ENCODE measurements around the gene SLC1A5. TPM values are rescaled to one million over a fixed set of nuclear protein-coding genes. Genes with fewer than 3 reads are reported as not detected.

SLC1A5 gene
- 22.5 TPM for total RNA-seq
- polyA plus RNA-seq = 32.2 TPM
- long read RNA-seq, donor 1, partial matches to known transcripts = 0 of 1 reads
- long read RNA-seq, donor 1, other reads (novel, unspliced or antisense) = 0 of 1 reads
- long read RNA-seq, donor 2, transcript SLC1A5-203 (8 exons, 2,882 nt) = major isoform, 25 of 39 reads
- long read RNA-seq, donor 2, partial matches to known transcripts = 14 of 39 reads
- long read RNA-seq, donor 2, other reads (novel, unspliced or antisense) = 0 of 39 reads
- long read RNA-seq, donor 3, transcript SLC1A5-203 (8 exons, 2,882 nt) = major isoform, 17 of 17 reads
- long read RNA-seq, donor 3, partial matches to known transcripts = 0 of 17 reads
- long read RNA-seq, donor 3, other reads (novel, unspliced or antisense) = 0 of 17 reads
- long read RNA-seq, donor 4, transcript SLC1A5-203 (8 exons, 2,882 nt) = major isoform, 5 of 5 reads
- long read RNA-seq, donor 4, partial matches to known transcripts = 0 of 5 reads
- long read RNA-seq, donor 4, other reads (novel, unspliced or antisense) = 0 of 5 reads
- long read RNA-seq, donor 5, transcript SLC1A5-203 (8 exons, 2,882 nt) = major isoform, 18 of 18 reads
- long read RNA-seq, donor 5, partial matches to known transcripts = 0 of 18 reads
- long read RNA-seq, donor 5, other reads (novel, unspliced or antisense) = 0 of 18 reads
- long read RNA-seq, donor 6, transcript SLC1A5-203 (8 exons, 2,882 nt) = major isoform, 14 of 26 reads
- long read RNA-seq, donor 6, partial matches to known transcripts = 11 of 26 reads
- long read RNA-seq, donor 6, other reads (novel, unspliced or antisense) = 0 of 26 reads
- long read RNA-seq, donor 7, transcript SLC1A5-203 (8 exons, 2,882 nt) = major isoform, 5 of 5 reads
- long read RNA-seq, donor 7, partial matches to known transcripts = 0 of 5 reads
- long read RNA-seq, donor 7, other reads (novel, unspliced or antisense) = 0 of 5 reads
- long read RNA-seq, donor 8, transcript SLC1A5-203 (8 exons, 2,882 nt) = major isoform, 5 of 5 reads
- long read RNA-seq, donor 8, partial matches to known transcripts = 0 of 5 reads
- long read RNA-seq, donor 8, other reads (novel, unspliced or antisense) = 0 of 5 reads
- long read RNA-seq, donor 9, partial matches to known transcripts = 18 of 22 reads
- long read RNA-seq, donor 9, other reads (novel, unspliced or antisense) = 0 of 22 reads
- long read RNA-seq, donor 10, partial matches to known transcripts = 0 of 4 reads
- long read RNA-seq, donor 10, other reads (novel, unspliced or antisense) = 0 of 4 reads

DNA sequence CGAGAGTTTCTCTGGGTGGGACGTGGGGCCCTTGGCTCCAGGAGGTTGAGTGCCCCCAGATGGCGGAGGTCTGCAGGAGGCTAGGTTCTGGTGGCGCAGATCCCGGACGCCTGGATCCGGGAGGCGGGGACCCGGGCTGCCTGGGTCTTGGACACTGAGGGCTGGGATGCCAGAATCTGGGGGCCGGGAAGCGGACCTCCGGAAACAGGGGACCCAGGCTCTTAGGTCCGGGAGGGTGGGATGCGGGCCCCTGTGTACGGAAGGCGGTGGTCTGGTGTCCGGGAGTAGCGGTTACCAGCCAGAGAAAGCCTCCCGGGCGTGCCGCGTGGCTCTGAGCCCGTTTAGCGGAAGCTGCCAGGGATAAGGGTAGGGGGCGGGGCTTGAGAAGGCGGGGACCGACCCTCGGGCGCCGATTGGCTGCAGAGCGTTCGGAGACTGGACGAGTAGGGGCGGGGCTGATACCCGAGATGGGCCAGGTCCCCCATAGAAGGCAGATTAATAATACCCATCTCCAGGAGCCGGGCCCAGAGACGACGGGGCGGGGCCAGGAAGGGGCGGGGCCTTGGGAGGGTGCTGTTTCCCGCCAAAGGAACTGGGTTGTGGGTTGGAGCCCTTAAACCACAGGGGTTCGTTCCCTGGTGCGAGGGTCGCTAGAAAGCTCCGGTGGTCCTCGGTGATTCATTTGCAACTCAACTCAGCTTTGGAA, at the start of gene SLC1A5:
Gene SLC1A5, minus strand, starts transcription at position 333 of the 706 bp plus-strand sequence. CDS start 629 bp downstream, outside the sequence.
- Histone ChIP-seq H3K9me3 (ENCODE audit: control insufficient read depth in 2 of 2, insufficient read depth in 1 of 2, low read length in 1 of 2) (no peaks in the 10 kb centered on the region), H3K27me3 (ENCODE audit: control insufficient read depth in 2 of 2, insufficient read depth in 1 of 2, low read length in 1 of 2) (no peaks in the 10 kb centered on the region), H3K36me3 (ENCODE audit: control insufficient read depth in 2 of 2, insufficient read depth in 2 of 2, low read length in 1 of 2) (peaks cover 3 to 7% of the 10 kb centered on the region in 2 donors), H3K4me1 (ENCODE audit: control insufficient read depth in 2 of 2, insufficient read depth in 2 of 2, low read length in 2 of 2) (peaks cover 41 to 82% of the 10 kb centered on the region in 2 donors), H3K27ac (ENCODE audit: low read depth in 1 of 2, low read length in 1 of 2) (peak within 1 kb of the TSS; percentile 36 to 67), H3K4me3 (ENCODE audit: low read length in 2 of 2) (peak within 1 kb of the TSS; percentile 55 to 69)
- under 1% methylated on average over 46 of the region's 46 CpGs for WGBS
- DNase-seq (ENCODE audit: low read depth in 6 of 9, low spot score in 9 of 9) = peak; percentile 76 to 94 (median 88)

- no peaks in the 10 kb centered on the region for H3K9me3 ChIP-seq (ENCODE audit: control insufficient read depth in 2 of 2, insufficient read depth in 1 of 2, low read length in 1 of 2)
- H3K27ac ChIP-seq (ENCODE audit: low read depth in 1 of 2, low read length in 1 of 2) = no peak overlapping the region
- peaks cover 0 to 3% of the 10 kb centered on the region in 2 donors for H3K4me1 ChIP-seq (ENCODE audit: control insufficient read depth in 2 of 2, insufficient read depth in 2 of 2, low read length in 2 of 2)
- no peak overlapping the region for H3K4me3 ChIP-seq (ENCODE audit: low read length in 2 of 2)
- H3K27me3 ChIP-seq (ENCODE audit: control insufficient read depth in 2 of 2, insufficient read depth in 1 of 2, low read length in 1 of 2) = no peaks in the 10 kb centered on the region
- 92% methylated on average over 20 of the region's 20 CpGs for WGBS
- DNase-seq (ENCODE audit: low read depth in 6 of 9, low spot score in 9 of 9) = no peak
- H3K36me3 ChIP-seq (ENCODE audit: control insufficient read depth in 2 of 2, insufficient read depth in 2 of 2, low read length in 1 of 2) = peaks cover 40 to 49% of the 10 kb centered on the region in 2 donors
Measured at GRCh38 chr19:46838160-46838559, 49.8 kb upstream of the SLC1A5 start.

DNA sequence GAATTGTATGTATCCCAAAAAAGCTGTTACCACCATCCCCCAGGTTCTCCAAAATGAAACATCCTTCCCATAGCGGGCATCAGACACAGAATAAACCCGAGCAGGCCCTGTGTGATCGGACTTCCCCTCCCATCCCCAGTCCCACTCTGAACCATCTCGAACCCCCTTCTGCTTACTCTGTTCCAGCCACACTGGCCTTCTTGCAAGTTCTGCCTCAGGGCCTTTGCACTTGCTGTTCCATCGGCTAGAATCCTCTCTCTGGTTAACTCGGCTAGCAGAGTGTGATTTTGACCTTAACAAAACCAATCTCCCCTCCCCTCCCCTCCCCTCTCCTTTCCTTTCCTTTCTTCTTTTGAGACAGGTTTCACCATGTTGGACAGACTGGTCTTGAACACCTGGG, 46.6 kb upstream of the SLC1A5 start:
- DNase-seq (ENCODE audit: low read depth in 6 of 9, low spot score in 9 of 9) = no peak
- H3K9me3 ChIP-seq (ENCODE audit: control insufficient read depth in 2 of 2, insufficient read depth in 1 of 2, low read length in 1 of 2) = no peaks in the 10 kb centered on the region
- no peak overlapping the region for H3K4me3 ChIP-seq (ENCODE audit: low read length in 2 of 2)
- H3K27ac ChIP-seq (ENCODE audit: low read depth in 1 of 2, low read length in 1 of 2) = no peak overlapping the region
- peaks cover 0 to under 1% of the 10 kb centered on the region in 2 donors for H3K4me1 ChIP-seq (ENCODE audit: control insufficient read depth in 2 of 2, insufficient read depth in 2 of 2, low read length in 2 of 2)
- H3K27me3 ChIP-seq (ENCODE audit: control insufficient read depth in 2 of 2, insufficient read depth in 1 of 2, low read length in 1 of 2) = no peaks in the 10 kb centered on the region
- 98% methylated on average over 6 of the region's 6 CpGs for WGBS
- peaks cover 24 to 29% of the 10 kb centered on the region in 2 donors for H3K36me3 ChIP-seq (ENCODE audit: control insufficient read depth in 2 of 2, insufficient read depth in 2 of 2, low read length in 1 of 2)

- Histone ChIP-seq H3K9me3 (ENCODE audit: control insufficient read depth in 2 of 2, insufficient read depth in 1 of 2, low read length in 1 of 2) (no peaks in the 10 kb centered on the region), H3K4me3 (ENCODE audit: low read length in 2 of 2) (no peak overlapping the region), H3K27ac (ENCODE audit: low read depth in 1 of 2, low read length in 1 of 2) (no peak overlapping the region), H3K36me3 (ENCODE audit: control insufficient read depth in 2 of 2, insufficient read depth in 2 of 2, low read length in 1 of 2) (peaks cover 15 to 25% of the 10 kb centered on the region in 2 donors), H3K4me1 (ENCODE audit: control insufficient read depth in 2 of 2, insufficient read depth in 2 of 2, low read length in 2 of 2) (peaks cover 0 to 8% of the 10 kb centered on the region in 2 donors), H3K27me3 (ENCODE audit: control insufficient read depth in 2 of 2, insufficient read depth in 1 of 2, low read length in 1 of 2) (no peaks in the 10 kb centered on the region)
- 95% methylated on average over 5 of the region's 5 CpGs for WGBS
- DNase-seq (ENCODE audit: low read depth in 6 of 9, low spot score in 9 of 9) = no peak
Measured at GRCh38 chr19:46834121-46834520, 45.7 kb upstream of the SLC1A5 start.

GRCh38 chr19:46830864-46831263, 42.5 kb upstream of the SLC1A5 start:
- no peak for DNase-seq (ENCODE audit: low read depth in 6 of 9, low spot score in 9 of 9)
- H3K9me3 ChIP-seq (ENCODE audit: control insufficient read depth in 2 of 2, insufficient read depth in 1 of 2, low read length in 1 of 2) = peaks cover 0 to 7% of the 10 kb centered on the region in 2 donors
- H3K4me1 ChIP-seq (ENCODE audit: control insufficient read depth in 2 of 2, insufficient read depth in 2 of 2, low read length in 2 of 2) = peaks cover 0 to 22% of the 10 kb centered on the region in 2 donors
- H3K27ac ChIP-seq (ENCODE audit: low read depth in 1 of 2, low read length in 1 of 2) = no peak overlapping the region
- H3K27me3 ChIP-seq (ENCODE audit: control insufficient read depth in 2 of 2, insufficient read depth in 1 of 2, low read length in 1 of 2) = no peaks in the 10 kb centered on the region
- 97% methylated on average over 2 of the region's 2 CpGs for WGBS
- H3K36me3 ChIP-seq (ENCODE audit: control insufficient read depth in 2 of 2, insufficient read depth in 2 of 2, low read length in 1 of 2) = peaks cover 3% of the 10 kb centered on the region in 2 donors
- no peak overlapping the region for H3K4me3 ChIP-seq (ENCODE audit: low read length in 2 of 2)

DNA sequence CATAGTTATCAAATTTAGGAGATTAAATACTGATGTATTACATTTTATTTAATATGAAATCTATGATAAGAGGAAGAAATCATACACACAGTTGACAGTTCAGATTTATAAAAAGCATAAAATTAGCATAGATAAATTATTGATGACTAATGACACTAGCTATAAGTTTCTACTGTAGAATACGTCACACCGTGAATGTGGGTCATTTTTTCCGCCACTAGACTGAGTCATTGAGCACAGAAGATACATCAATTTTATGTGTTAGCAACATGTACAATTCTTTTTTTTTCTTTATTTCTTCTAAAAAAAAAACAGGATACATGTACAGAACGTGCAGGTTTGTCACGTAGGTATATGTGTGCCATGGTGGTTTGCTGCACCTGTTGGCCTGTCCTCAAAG, 40.1 kb upstream of the SLC1A5 start:
- no peak overlapping the region for H3K4me3 ChIP-seq (ENCODE audit: low read length in 2 of 2)
- H3K9me3 ChIP-seq (ENCODE audit: control insufficient read depth in 2 of 2, insufficient read depth in 1 of 2, low read length in 1 of 2) = peaks cover 0 to 7% of the 10 kb centered on the region in 2 donors
- DNase-seq (ENCODE audit: low read depth in 6 of 9, low spot score in 9 of 9) = peak in 1 of 9 donors; percentile 40
- H3K27ac ChIP-seq (ENCODE audit: low read depth in 1 of 2, low read length in 1 of 2) = peak overlapping the region in 1 of 2 donors; percentile 58
- no peaks in the 10 kb centered on the region for H3K36me3 ChIP-seq (ENCODE audit: control insufficient read depth in 2 of 2, insufficient read depth in 2 of 2, low read length in 1 of 2)
- WGBS = 68% methylated on average over 5 of the region's 5 CpGs
- no peaks in the 10 kb centered on the region for H3K27me3 ChIP-seq (ENCODE audit: control insufficient read depth in 2 of 2, insufficient read depth in 1 of 2, low read length in 1 of 2)
- H3K4me1 ChIP-seq (ENCODE audit: control insufficient read depth in 2 of 2, insufficient read depth in 2 of 2, low read length in 2 of 2) = peaks cover 4 to 36% of the 10 kb centered on the region in 2 donors

GRCh38 chr19:46825731-46826055, 37.3 kb upstream of the SLC1A5 start:
- H3K9me3 ChIP-seq (ENCODE audit: control insufficient read depth in 2 of 2, insufficient read depth in 1 of 2, low read length in 1 of 2) = peaks cover 0 to 11% of the 10 kb centered on the region in 2 donors
- H3K36me3 ChIP-seq (ENCODE audit: control insufficient read depth in 2 of 2, insufficient read depth in 2 of 2, low read length in 1 of 2) = no peaks in the 10 kb centered on the region
- no peak for DNase-seq (ENCODE audit: low read depth in 6 of 9, low spot score in 9 of 9)
- H3K4me1 ChIP-seq (ENCODE audit: control insufficient read depth in 2 of 2, insufficient read depth in 2 of 2, low read length in 2 of 2) = peaks cover 21 to 61% of the 10 kb centered on the region in 2 donors
- WGBS = 94% methylated on average over 5 of the region's 5 CpGs
- no peak overlapping the region for H3K27ac ChIP-seq (ENCODE audit: low read depth in 1 of 2, low read length in 1 of 2)
- H3K27me3 ChIP-seq (ENCODE audit: control insufficient read depth in 2 of 2, insufficient read depth in 1 of 2, low read length in 1 of 2) = no peaks in the 10 kb centered on the region
- no peak overlapping the region for H3K4me3 ChIP-seq (ENCODE audit: low read length in 2 of 2)

Measured in thymus (tissue), 14 donors.